Measurements from ENCODE around the gene CAMTA1. TPM values are rescaled to one million over a fixed set of nuclear protein-coding genes. Genes with fewer than 3 reads are reported as not detected.

The CAMTA1 gene
- total RNA-seq, 1 experiment from 2014 or later: 82.2 TPM

GRCh38 chr1:7684132-7684531, 898.9 kb downstream of the CAMTA1 start:
- CTCF ChIA-PET: no interaction called here
- POLR2A ChIA-PET: no interaction called here
- in situ Hi-C loops (cut with HindIII; ENCODE audit: low pct_unique_long_range_greater_than_20kb, low sequenced_read_pairs): no loop called here

GRCh38 chr1:7684861-7685635, 899.8 kb downstream of the CAMTA1 start:
- no peaks in the 10 kb centered on the region for H3K9me3 ChIP-seq (ENCODE audit: control insufficient read depth, insufficient read depth, low read depth, low read length)
- DNase-seq (ENCODE audit: low read depth, low spot score) (no peak), ATAC-seq (no peak)
- no peaks in the 10 kb centered on the region for H3K4me1 ChIP-seq (ENCODE audit: control insufficient read depth, insufficient read depth, low read length)
- ChIA-PET CTCF (interaction anchor here (0.6 kb wide), 1 partner anchor 629 kb away, joined by 3 read pairs; no protein-coding TSS in a partner anchor), POLR2A (no interaction called here)
- intact Hi-C loops (cut with micrococcal nuclease; ENCODE audit: unreplicated experiment): no loop called here
- in situ Hi-C loops (cut with HindIII; ENCODE audit: low pct_unique_long_range_greater_than_20kb, low sequenced_read_pairs): no loop called here
- H3K27me3 ChIP-seq (ENCODE audit: control insufficient read depth, insufficient read depth, low read length): no peaks in the 10 kb centered on the region
- no peak overlapping the region for H3K4me3 ChIP-seq (ENCODE audit: low read depth in 2 of 2, low read length in 2 of 2)
- no TSS peak for BruUV-seq (replicated peaks)
- H3K36me3 ChIP-seq (ENCODE audit: control insufficient read depth, insufficient read depth, low read length): no peaks in the 10 kb centered on the region
- no peak overlapping the region for H3K27ac ChIP-seq (ENCODE audit: low read length)
- no peak for TF ChIP-seq REST (IDR thresholded peaks at IDR 0.05; ENCODE audit: insufficient read depth in 1 of 2, low read depth in 2 of 2, low read length in 1 of 2)
- TF ChIP-seq CTCF (IDR thresholded peaks at IDR 0.05): no peak
- TF ChIP-seq POLR2AphosphoS5 (IDR thresholded peaks at IDR 0.05; ENCODE audit: low read depth, low read length): no peak
- no peak for TF ChIP-seq TCF7L2 (IDR thresholded peaks at IDR 0.05; ENCODE audit: low read depth, low read length)
- no peak for TF ChIP-seq SIN3A (IDR thresholded peaks at IDR 0.05; ENCODE audit: borderline replicate concordance, insufficient read depth, low read depth, low read length)

More at GRCh38 chr1:7684132-7684531, 898.9 kb downstream of the CAMTA1 start:
- DNase-seq (ENCODE audit: low read depth, low spot score) (no peak), ATAC-seq (no peak)
- intact Hi-C loops (cut with micrococcal nuclease; ENCODE audit: unreplicated experiment): no loop called here
- Histone ChIP-seq H3K4me1 (ENCODE audit: control insufficient read depth, insufficient read depth, low read length) (no peaks in the 10 kb centered on the region), H3K36me3 (ENCODE audit: control insufficient read depth, insufficient read depth, low read length) (no peaks in the 10 kb centered on the region), H3K27me3 (ENCODE audit: control insufficient read depth, insufficient read depth, low read length) (no peaks in the 10 kb centered on the region), H3K4me3 (ENCODE audit: low read depth in 2 of 2, low read length in 2 of 2) (no peak overlapping the region), H3K27ac (ENCODE audit: low read length) (no peak overlapping the region), H3K9me3 (ENCODE audit: control insufficient read depth, insufficient read depth, low read depth, low read length) (no peaks in the 10 kb centered on the region)
- BruUV-seq (replicated peaks): no TSS peak
- TF ChIP-seq CTCF (IDR thresholded peaks at IDR 0.05) (no peak), REST (IDR thresholded peaks at IDR 0.05; ENCODE audit: insufficient read depth in 1 of 2, low read depth in 2 of 2, low read length in 1 of 2) (no peak), SIN3A (IDR thresholded peaks at IDR 0.05; ENCODE audit: borderline replicate concordance, insufficient read depth, low read depth, low read length) (no peak)
